GM23248 (cell line): ENCODE measurements around the gene CMTM1. TPM values are rescaled to one million over a fixed set of nuclear protein-coding genes. Genes with fewer than 3 reads are reported as not detected.

ENCODE experiments used
- DNase-seq: peaks from one replicate; pipeline ENCODE4 v3.0.0-alpha.2; 2015
- H2AFZ ChIP-seq: fragments of 200-600 bp; sonication (generic); 2 replicates; pipeline ENCODE4 v1.6.1; 2016; ENCODE audit warnings: antibody characterized with exemption
- H3F3A ChIP-seq: fragments of 200-600 bp; sonication (generic); 2 replicates; pipeline ENCODE4 v1.6.1; 2016; ENCODE audit warnings: mild to moderate bottlenecking, antibody characterized with exemption, mixed run types; ENCODE audit not compliant: insufficient read depth
- H3K27ac ChIP-seq: fragments of 200-600 bp; sonication (generic); 2 replicates; pipeline ENCODE4 v1.5.1; 2016; ENCODE audit warnings: mild to moderate bottlenecking
- H3K27me3 ChIP-seq: fragments of 200-600 bp; sonication (generic); replicated peaks from 2 replicates; pipeline ENCODE4 v1.6.1; 2016; ENCODE audit warnings: mild to moderate bottlenecking; ENCODE audit not compliant: insufficient read depth
- H3K36me3 ChIP-seq: fragments of 200-600 bp; sonication (generic); 2 replicates; pipeline ENCODE4 v1.6.1; 2016; ENCODE audit warnings: low read depth, mild to moderate bottlenecking
- H3K4me1 ChIP-seq: fragments of 200-600 bp; sonication (generic); 2 replicates; pipeline ENCODE4 v1.6.1; 2016; ENCODE audit warnings: mild to moderate bottlenecking; ENCODE audit not compliant: insufficient read depth
- H3K4me2 ChIP-seq: fragments of 200-600 bp; sonication (generic); one replicate; pipeline ENCODE4 v1.6.1; 2016; ENCODE audit warnings: mild to moderate bottlenecking; ENCODE audit not compliant: unreplicated experiment
- H3K4me3 ChIP-seq: fragments of 200-600 bp; sonication (generic); 2 replicates; pipeline ENCODE4 v1.5.1; 2016; ENCODE audit warnings: mild to moderate bottlenecking
- H3K79me2 ChIP-seq: fragments of 200-600 bp; sonication (generic); 2 replicates; pipeline ENCODE4 v1.6.1; 2016; ENCODE audit warnings: mild to moderate bottlenecking; ENCODE audit not compliant: insufficient read depth
- H3K9ac ChIP-seq: fragments of 200-600 bp; sonication (generic); 2 replicates; pipeline ENCODE4 v1.6.1; 2016; ENCODE audit warnings: mild to moderate bottlenecking
- H3K9me2 ChIP-seq: fragments of 200-600 bp; sonication (generic); 2 replicates; pipeline ENCODE4 v1.6.1; 2016; ENCODE audit warnings: mixed run types, mild to moderate bottlenecking, moderate library complexity; ENCODE audit not compliant: insufficient read depth
- H3K9me3 ChIP-seq: fragments of 200-600 bp; sonication (generic); one replicate; pipeline ENCODE4 v1.6.1; 2017; ENCODE audit warnings: low read depth
- H4K20me1 ChIP-seq: fragments of 200-600 bp; sonication (generic); 2 replicates; pipeline ENCODE4 v1.6.0; 2016; ENCODE audit not compliant: insufficient read depth
- EZH2 ChIP-seq: fragments of 200-600 bp; sonication (generic); IDR thresholded peaks from 2 replicates; pipeline ENCODE4 v1.6.1; 2018; ENCODE audit warnings: antibody characterized with exemption, mild to moderate bottlenecking; ENCODE audit not compliant: insufficient read depth, poor library complexity, severe bottlenecking
- EZH2phosphoT487 ChIP-seq: fragments of 200-600 bp; sonication (generic); IDR thresholded peaks from 2 replicates; pipeline ENCODE4 v1.6.1; 2018; ENCODE audit warnings: antibody characterized with exemption, moderate library complexity, mild to moderate bottlenecking, low read depth; ENCODE audit not compliant: insufficient read depth
- WGBS, 2 experiments: methylation state at CpG; one replicate each; pipeline ENCODE4 v1.1.6; 2015 to 2017; ENCODE audit warnings: low lambda C conversion rate in 2 of 2, low coverage in 1 of 2; ENCODE audit errors: missing lambda C conversion rate in 2 of 2; 5-methylcytosine and 5-hydroxymethylcytosine counted together
- in situ Hi-C: fragments of 300-500 bp; cut with MboI; formaldehyde crosslinking; loops from 2 replicates; pipeline ENCODE4 v1.15.0; 2020
- polyA plus RNA-seq: library from polyadenylated mRNA; unstranded; fragments of >200 nt; fragmentation: Nextera tagmentation; extraction: Ambion mirVana; gene quantifications from 2 replicates; pipeline ENCODE4 v1.2.1, GENCODE V29; 2016
- total RNA-seq: library from RNA; depleted of rRNA; stranded (reverse); fragments of >200 nt; shearing (Covaris generic); gene quantifications from 2 replicates; pipeline ENCODE4 v1.2.3, GENCODE V29; 2014

The CMTM1 gene
- total and polyA plus RNA-seq, 2 experiments from 2014 or later = 3.1 to 6.8 TPM

GRCh38 chr16:66560107-66560506 lies 6.1 kb upstream of the CMTM1 start:
- TF ChIP-seq EZH2phosphoT487 (no peak), EZH2 (no peak)
- H3K79me2 ChIP-seq = peaks cover 56% of the 10 kb centered on the region
- H3F3A ChIP-seq = no peaks in the 10 kb centered on the region
- no peak for DNase-seq
- no peaks in the 10 kb centered on the region for H3K4me1 ChIP-seq
- H2AFZ ChIP-seq = no peak overlapping the region
- no peak overlapping the region for H3K4me3 ChIP-seq
- H3K36me3 ChIP-seq = no peaks in the 10 kb centered on the region
- no peaks in the 10 kb centered on the region for H3K9me3 ChIP-seq
- H3K27ac ChIP-seq = no peak overlapping the region
- H4K20me1 ChIP-seq = no peaks in the 10 kb centered on the region
- 95 to 96% methylated on average over 1 of the region's 1 CpG for WGBS, 2 experiments
- in situ Hi-C loops = no loop called here
- H3K27me3 ChIP-seq = no peaks in the 10 kb centered on the region
- no peaks in the 10 kb centered on the region for H3K9me2 ChIP-seq
- H3K9ac ChIP-seq = no peak overlapping the region
- no peak overlapping the region for H3K4me2 ChIP-seq

- Histone ChIP-seq H3K4me3 (no peak overlapping the region), H3K36me3 (no peaks in the 10 kb centered on the region), H3K4me1 (no peaks in the 10 kb centered on the region), H3K9ac (no peak overlapping the region), H4K20me1 (no peaks in the 10 kb centered on the region), H3K79me2 (peaks cover 42% of the 10 kb centered on the region), H2AFZ (no peak overlapping the region), H3K27ac (no peak overlapping the region), H3F3A (no peaks in the 10 kb centered on the region), H3K9me3 (no peaks in the 10 kb centered on the region), H3K27me3 (no peaks in the 10 kb centered on the region), H3K4me2 (no peak overlapping the region), H3K9me2 (no peaks in the 10 kb centered on the region)
- DNase-seq = no peak
- 96 to 98% methylated on average over 3 of the region's 3 CpGs for WGBS, 2 experiments
- TF ChIP-seq EZH2phosphoT487 (no peak), EZH2 (no peak)
- in situ Hi-C loops = no loop called here
These were observed 4.7 kb upstream of the CMTM1 start for GRCh38 chr16:66561381-66562080.

GRCh38 chr16:66562409-66562808 lies 3.8 kb upstream of the CMTM1 start:
- TF ChIP-seq EZH2phosphoT487 (no peak), EZH2 (no peak)
- Histone ChIP-seq H3K4me2 (no peak overlapping the region), H2AFZ (no peak overlapping the region), H3K79me2 (peaks cover 33% of the 10 kb centered on the region), H3K27ac (no peak overlapping the region), H3K9ac (no peak overlapping the region), H3K4me3 (no peak overlapping the region), H3K27me3 (no peaks in the 10 kb centered on the region), H3K9me3 (no peaks in the 10 kb centered on the region), H3K36me3 (no peaks in the 10 kb centered on the region), H3K4me1 (no peaks in the 10 kb centered on the region), H3F3A (peaks cover 2% of the 10 kb centered on the region; the same call in 1 of the 2 replicates), H3K9me2 (no peaks in the 10 kb centered on the region), H4K20me1 (no peaks in the 10 kb centered on the region)
- WGBS, 2 experiments = 91 to 100% methylated on average over 1 of the region's 1 CpG
- no peak for DNase-seq
- in situ Hi-C loops = no loop called here

- no peak for DNase-seq
- Histone ChIP-seq H3K4me2 (no peak overlapping the region), H3K9me2 (no peaks in the 10 kb centered on the region), H3K4me1 (peaks cover under 1% of the 10 kb centered on the region; the same call in 1 of the 2 replicates), H3K27me3 (no peaks in the 10 kb centered on the region), H3K27ac (no peak overlapping the region), H2AFZ (no peak overlapping the region), H3K9me3 (no peaks in the 10 kb centered on the region), H3K79me2 (peaks cover 28% of the 10 kb centered on the region), H3K9ac (no peak overlapping the region), H3K36me3 (no peaks in the 10 kb centered on the region), H4K20me1 (no peaks in the 10 kb centered on the region), H3F3A (peaks cover 7% of the 10 kb centered on the region), H3K4me3 (no peak overlapping the region)
- in situ Hi-C loops = no loop called here
- TF ChIP-seq EZH2phosphoT487 (no peak), EZH2 (no peak)
- 82 to 87% methylated on average over 2 of the region's 2 CpGs for WGBS, 2 experiments
These were observed 3.3 kb upstream of the CMTM1 start for GRCh38 chr16:66562986-66563385.
